Measurements from ENCODE around the gene CEMIP2.

Gene CEMIP2

GRCh38 chr9:71744754-71745521 lies 23.4 kb downstream of the CEMIP2 start:
- H3K9me3 ChIP-seq (ENCODE audit: control insufficient read depth, low read length), result no peaks in the 10 kb centered on the region
- no peak overlapping the region for H3K9ac ChIP-seq
- H3K4me2 ChIP-seq (ENCODE audit: low read length), result no peak overlapping the region
- peaks cover 7% of the 10 kb centered on the region for H3K4me1 ChIP-seq
- no peaks in the 10 kb centered on the region for H3K36me3 ChIP-seq (ENCODE audit: control insufficient read depth, insufficient read depth, low read length)
- TF ChIP-seq CTCF (IDR thresholded peaks at IDR 0.05), result no peak
- peaks cover 2% of the 10 kb centered on the region for H3K79me2 ChIP-seq
- H3K27ac ChIP-seq, result no peak overlapping the region
- no peak overlapping the region for H3K4me3 ChIP-seq (ENCODE audit: low read depth, low read length)
- H2AFZ ChIP-seq, result no peak overlapping the region
- no peaks in the 10 kb centered on the region for H3K27me3 ChIP-seq (ENCODE audit: control insufficient read depth, insufficient read depth, low read length)

- H3K4me2 ChIP-seq (ENCODE audit: low read length), result peak overlapping the region; percentile 4
- H3K27me3 ChIP-seq (ENCODE audit: control insufficient read depth, insufficient read depth, low read length), result no peaks in the 10 kb centered on the region
- H3K27ac ChIP-seq, result no peak overlapping the region
- no peak overlapping the region for H3K9ac ChIP-seq
- no peaks in the 10 kb centered on the region for H3K36me3 ChIP-seq (ENCODE audit: control insufficient read depth, insufficient read depth, low read length)
- no peak for TF ChIP-seq CTCF (IDR thresholded peaks at IDR 0.05)
- H3K4me1 ChIP-seq, result peaks cover 7% of the 10 kb centered on the region
- H2AFZ ChIP-seq, result no peak overlapping the region
- H3K9me3 ChIP-seq (ENCODE audit: control insufficient read depth, low read length), result no peaks in the 10 kb centered on the region
- peaks cover 4% of the 10 kb centered on the region for H3K79me2 ChIP-seq
- no peak overlapping the region for H3K4me3 ChIP-seq (ENCODE audit: low read depth, low read length)
Measured at GRCh38 chr9:71743882-71744281, 24.4 kb downstream of the CEMIP2 start.

DNA sequence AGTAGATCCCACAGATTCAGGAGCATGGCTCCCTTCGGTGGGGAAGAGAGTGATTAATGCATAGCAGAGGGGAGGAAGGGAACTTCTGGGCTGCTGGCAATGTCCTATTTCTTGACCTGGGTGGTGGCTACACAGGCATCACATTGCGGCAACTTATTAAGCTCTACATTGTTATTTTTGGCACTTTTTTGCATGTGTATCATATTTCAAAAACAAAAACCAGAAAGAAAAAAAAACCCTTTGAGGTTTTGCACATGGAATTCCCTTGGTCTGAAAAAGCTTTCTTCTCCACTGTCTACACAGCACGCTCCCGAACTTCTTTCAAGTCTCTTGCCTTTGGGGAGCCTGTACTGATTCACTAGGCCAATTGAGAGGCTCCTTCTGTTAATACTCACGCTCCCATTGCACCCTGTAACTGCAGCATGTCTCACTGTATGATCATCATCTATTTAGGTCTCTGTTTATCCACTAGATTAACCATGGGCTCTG lies 25.1 kb downstream of the CEMIP2 start:
- Histone ChIP-seq H3K4me1 (peaks cover 7% of the 10 kb centered on the region), H2AFZ (no peak overlapping the region), H3K4me3 (ENCODE audit: low read depth, low read length) (peak overlapping the region; percentile 3), H3K27me3 (ENCODE audit: control insufficient read depth, insufficient read depth, low read length) (no peaks in the 10 kb centered on the region), H3K27ac (no peak overlapping the region), H3K4me2 (ENCODE audit: low read length) (peak overlapping the region; percentile 22), H3K36me3 (ENCODE audit: control insufficient read depth, insufficient read depth, low read length) (no peaks in the 10 kb centered on the region), H3K79me2 (peaks cover 6% of the 10 kb centered on the region), H3K9ac (no peak overlapping the region), H3K9me3 (ENCODE audit: control insufficient read depth, low read length) (no peaks in the 10 kb centered on the region)
- TF ChIP-seq CTCF (IDR thresholded peaks at IDR 0.05), result no peak

- no peaks in the 10 kb centered on the region for H3K9me3 ChIP-seq (ENCODE audit: control insufficient read depth, low read length)
- H3K27me3 ChIP-seq (ENCODE audit: control insufficient read depth, insufficient read depth, low read length), result no peaks in the 10 kb centered on the region
- no peak overlapping the region for H2AFZ ChIP-seq
- H3K9ac ChIP-seq, result no peak overlapping the region
- peaks cover 7% of the 10 kb centered on the region for H3K79me2 ChIP-seq
- H3K4me2 ChIP-seq (ENCODE audit: low read length), result peak overlapping the region; percentile 22
- H3K4me3 ChIP-seq (ENCODE audit: low read depth, low read length), result peak overlapping the region; percentile 3
- H3K36me3 ChIP-seq (ENCODE audit: control insufficient read depth, insufficient read depth, low read length), result no peaks in the 10 kb centered on the region
- TF ChIP-seq CTCF (IDR thresholded peaks at IDR 0.05), result no peak
- H3K4me1 ChIP-seq, result peaks cover 7% of the 10 kb centered on the region
- no peak overlapping the region for H3K27ac ChIP-seq
Measured at GRCh38 chr9:71742703-71743102, 25.6 kb downstream of the CEMIP2 start.

Data from parathyroid adenoma (tissue), 2 donors.